ENCODE data around the gene P2RX6.
A peak's percentile ranks its signal among the peaks of the same experiment; 100 is the strongest.
"Not testable (repeated sequence)": the region's sequence is repeated elsewhere in the genome, so short reads cannot be mapped to it uniquely, and the experiment has no call there.

The P2RX6 gene

GRCh38 chr22:21052715-21053459 lies 37.9 kb downstream of the P2RX6 start:
- no peak for DNase-seq (ENCODE audit: low spot score)

- DNase-seq (ENCODE audit: low spot score), result no peak
Observed at GRCh38 chr22:21054046-21054713, 39.2 kb downstream of the P2RX6 start.

GRCh38 chr22:21054714-21055563 lies 40.0 kb downstream of the P2RX6 start:
- no peak for DNase-seq (ENCODE audit: low spot score)

GRCh38 chr22:21055564-21055834 lies 40.5 kb downstream of the P2RX6 start:
- DNase-seq (ENCODE audit: low spot score), result no peak

- no peak for DNase-seq (ENCODE audit: low spot score)
Observed at GRCh38 chr22:21055880-21056319, 40.9 kb downstream of the P2RX6 start.

GRCh38 chr22:21060363-21060762 lies 45.4 kb downstream of the P2RX6 start:
- not testable (repeated sequence) for DNase-seq (ENCODE audit: low spot score)

GRCh38 chr22:21061660-21062321 lies 46.8 kb downstream of the P2RX6 start:
- not testable (repeated sequence) for DNase-seq (ENCODE audit: low spot score)

- DNase-seq (ENCODE audit: low spot score), result not testable (repeated sequence)
Observed at GRCh38 chr22:21064425-21064824, 49.5 kb downstream of the P2RX6 start.

- no peak for DNase-seq (ENCODE audit: low spot score)
Observed at GRCh38 chr22:21064917-21065864, 50.2 kb downstream of the P2RX6 start.

- no peak for DNase-seq (ENCODE audit: low spot score)
Observed at GRCh38 chr22:21067075-21067900, 52.3 kb downstream of the P2RX6 start.

- no peak for DNase-seq (ENCODE audit: low spot score)
Observed at GRCh38 chr22:21067901-21068680, 53.1 kb downstream of the P2RX6 start.

GRCh38 chr22:21068681-21069276 lies 53.8 kb downstream of the P2RX6 start:
- DNase-seq (ENCODE audit: low spot score), result peak; percentile 7

- no peak for DNase-seq (ENCODE audit: low spot score)
Observed at GRCh38 chr22:21069375-21069774, 54.4 kb downstream of the P2RX6 start.

GRCh38 chr22:21070690-21071615 lies 56.0 kb downstream of the P2RX6 start:
- no peak for DNase-seq (ENCODE audit: low spot score)

GRCh38 chr22:21071796-21072195 lies 56.8 kb downstream of the P2RX6 start:
- DNase-seq (ENCODE audit: low spot score), result not testable (repeated sequence)

- peak; percentile 7 for DNase-seq (ENCODE audit: low spot score)
Observed at GRCh38 chr22:21073023-21073422, 58.1 kb downstream of the P2RX6 start.

- DNase-seq (ENCODE audit: low spot score), result peak; percentile 4
Observed at GRCh38 chr22:21073482-21073881, 58.5 kb downstream of the P2RX6 start.
